Measurements from ENCODE around the gene ZBTB37.
"Not testable (repeated sequence)": the region's sequence is repeated elsewhere in the genome, so short reads cannot be mapped to it uniquely, and the experiment has no call there.

The ZBTB37 gene

DNA sequence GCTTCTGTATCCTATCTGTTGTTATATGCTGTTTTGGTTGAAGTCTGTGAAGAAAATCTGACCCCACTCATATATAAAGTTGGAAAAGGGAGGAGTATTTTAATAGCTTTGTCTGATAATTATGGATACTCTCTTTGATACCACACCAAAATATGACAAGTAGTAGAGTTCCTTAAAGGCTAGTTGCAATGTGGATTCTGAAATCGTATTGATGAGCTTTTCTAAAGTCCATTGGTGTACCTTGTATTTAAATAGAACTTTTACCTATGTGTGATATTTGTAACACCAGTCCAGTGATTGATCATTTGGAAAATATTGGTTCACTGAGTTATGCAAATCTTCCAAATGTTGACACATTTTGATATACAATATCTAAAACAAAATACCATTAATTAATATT is 8.1 kb upstream of the ZBTB37 start:
- DNase-seq (ENCODE audit: low read depth) = no peak
- TF ChIP-seq CTCF (IDR thresholded peaks at IDR 0.05; ENCODE audit: low read depth, low read length, missing control alignments) = no peak
- no peak overlapping the region for H3K4me3 ChIP-seq (ENCODE audit: low read depth, low read length)

DNA sequence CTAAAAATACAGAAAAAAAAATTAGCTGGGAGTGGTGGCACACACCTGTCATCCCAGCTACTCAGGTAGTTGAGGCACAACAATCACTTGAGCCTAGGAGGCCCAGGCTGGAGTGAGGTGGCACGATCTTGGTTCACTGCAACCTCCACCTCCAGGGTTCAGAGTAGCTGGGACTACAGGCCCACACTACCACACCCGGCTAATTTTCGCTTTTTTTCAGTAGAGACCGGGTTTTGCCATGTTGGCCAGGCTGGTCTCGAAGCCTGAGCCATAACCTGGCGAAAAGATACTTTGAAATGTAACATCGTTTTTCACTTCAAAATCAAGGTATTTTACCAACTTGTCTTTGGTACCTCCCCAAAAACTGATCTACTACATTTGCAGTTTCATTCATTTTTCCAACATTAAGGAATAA is 6.4 kb upstream of the ZBTB37 start:
- DNase-seq (ENCODE audit: low read depth) = no peak
- H3K4me3 ChIP-seq (ENCODE audit: low read depth, low read length) = no peak overlapping the region
- no peak for TF ChIP-seq CTCF (IDR thresholded peaks at IDR 0.05; ENCODE audit: low read depth, low read length, missing control alignments)

DNA sequence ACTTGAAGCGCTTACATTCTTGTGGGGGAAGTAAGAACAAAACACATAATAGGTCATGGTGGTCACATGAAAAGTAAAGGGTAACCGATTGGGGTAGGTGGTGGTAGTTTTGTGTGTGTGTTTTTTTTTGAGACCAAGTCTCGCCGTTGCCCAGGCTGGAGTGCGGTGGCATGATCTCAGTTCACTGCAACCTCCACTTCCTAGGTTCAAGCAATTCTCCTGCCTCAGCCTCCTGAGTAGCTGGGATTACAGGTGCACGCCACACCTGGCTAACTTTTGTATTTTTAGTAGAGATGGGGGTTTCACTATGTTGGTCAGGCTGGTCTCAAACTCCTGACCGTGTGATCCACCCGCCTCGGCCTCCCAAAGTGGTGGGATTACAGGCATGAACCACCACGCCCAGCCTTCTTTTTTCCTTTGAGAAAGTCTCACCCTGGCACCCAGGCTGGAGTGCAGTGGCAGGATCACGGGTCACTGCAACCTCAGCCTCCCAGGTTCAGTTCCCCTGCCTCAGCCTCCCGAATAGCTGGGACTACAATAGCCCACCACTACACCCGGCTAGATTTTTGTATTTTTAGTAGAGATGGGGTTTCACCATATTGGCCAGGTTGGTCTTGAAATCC is 5.9 kb upstream of the ZBTB37 start:
- H3K4me3 ChIP-seq (ENCODE audit: low read depth, low read length); DNase-seq (ENCODE audit: low read depth): not testable (repeated sequence)

- no peak for DNase-seq (ENCODE audit: low read depth)
- H3K4me3 ChIP-seq (ENCODE audit: low read depth, low read length) = no peak overlapping the region
- TF ChIP-seq CTCF (IDR thresholded peaks at IDR 0.05; ENCODE audit: low read depth, low read length, missing control alignments) = no peak
Measured at GRCh38 chr1:173862769-173863223, 5.4 kb upstream of the ZBTB37 start.

DNA sequence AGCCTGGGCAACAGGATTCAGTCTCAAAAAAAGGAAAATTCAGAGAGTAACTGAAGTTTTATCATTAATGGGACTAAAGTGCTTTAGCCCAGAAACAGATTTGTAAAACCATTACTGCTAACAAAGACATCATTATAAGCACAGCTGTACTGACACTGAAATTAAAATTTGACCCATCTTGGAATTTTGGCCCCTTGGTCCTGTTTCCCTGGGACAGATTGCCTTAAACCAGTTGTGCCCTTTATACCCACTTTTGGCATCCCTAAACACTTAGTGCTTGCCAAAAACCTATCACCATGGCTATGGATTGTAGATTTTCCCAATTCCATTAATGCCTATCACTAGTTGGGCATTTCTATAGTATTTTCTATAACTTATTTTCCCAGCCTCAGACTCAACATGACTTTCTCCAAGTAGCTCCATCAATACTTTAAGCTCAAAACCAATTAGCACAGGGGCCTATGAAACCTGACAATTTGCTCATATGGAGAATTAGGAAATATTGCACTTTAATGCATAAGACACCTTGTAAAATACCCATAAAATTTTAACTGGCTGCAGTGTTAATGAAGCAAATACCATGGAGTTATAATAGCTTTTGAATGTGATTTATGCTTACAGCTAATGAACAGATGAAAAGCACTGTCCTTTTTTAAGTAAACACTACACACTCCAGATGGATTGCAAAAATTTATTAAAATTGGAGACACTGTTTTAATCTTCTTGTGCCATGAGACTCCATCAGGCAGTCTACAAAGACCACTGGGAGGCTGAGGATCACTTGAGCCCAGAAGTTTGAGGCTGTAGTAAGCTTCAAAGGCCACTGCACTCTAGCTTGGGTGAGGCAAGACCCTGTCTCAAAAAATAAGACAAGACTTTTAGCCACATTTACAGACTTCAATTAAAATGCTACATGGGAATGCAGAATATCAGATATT is 4.7 kb upstream of the ZBTB37 start:
- no peak for DNase-seq (ENCODE audit: low read depth)
- H3K4me3 ChIP-seq (ENCODE audit: low read depth, low read length) = no peak overlapping the region; the same call in 1 of the 2 replicates
- TF ChIP-seq CTCF (IDR thresholded peaks at IDR 0.05; ENCODE audit: low read depth, low read length, missing control alignments) = no peak

DNA sequence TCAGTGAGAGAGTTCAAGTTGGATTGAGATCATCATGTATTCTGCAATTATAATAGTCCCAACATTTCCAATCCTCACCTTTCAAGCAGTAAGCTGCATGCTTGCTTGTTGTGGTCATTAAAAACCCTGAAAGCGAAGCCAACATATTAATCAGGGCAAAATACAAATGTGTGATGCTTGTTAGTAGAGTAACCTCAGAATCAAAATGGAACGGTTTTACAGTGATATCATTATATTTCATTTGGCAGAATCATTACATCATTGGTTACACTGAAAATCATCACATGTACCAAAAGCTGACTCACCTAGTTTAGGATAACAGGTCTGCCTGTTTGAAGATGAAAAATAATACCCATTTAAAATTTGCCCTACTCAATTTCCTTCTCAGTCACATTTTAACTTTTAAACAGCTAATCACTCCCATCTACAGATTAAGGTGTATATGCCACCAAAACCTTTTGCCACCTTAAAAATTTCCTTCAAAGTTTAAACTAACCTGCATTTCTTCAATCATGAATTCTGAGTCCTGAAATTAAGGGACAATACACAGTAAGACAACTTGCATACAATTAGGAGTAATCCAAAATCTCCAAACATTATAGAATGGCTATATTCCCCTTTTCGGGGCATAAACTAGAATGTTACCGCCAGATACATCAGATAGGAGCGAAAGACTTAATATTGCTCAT is 3.9 kb upstream of the ZBTB37 start:
- no peak for DNase-seq (ENCODE audit: low read depth)
- TF ChIP-seq CTCF (IDR thresholded peaks at IDR 0.05; ENCODE audit: low read depth, low read length, missing control alignments) = no peak
- H3K4me3 ChIP-seq (ENCODE audit: low read depth, low read length) = peak overlapping the region; percentile 93

Measured in GM12864 (cell line).